H1 (cell line): Measurements from ENCODE around the gene MRPL43. TPM values are rescaled to one million over a fixed set of nuclear protein-coding genes. Genes with fewer than 3 reads are reported as not detected.

Source experiments
- CBX5 ChIP-seq: fragments of 300-800, 300-1000 bp; sonication (generic); IDR thresholded peaks from 2 replicates; pipeline ENCODE4 v1.7.1; 2016; ENCODE audit warnings: antibody characterized with exemption, low read length, low read depth
- CEBPB ChIP-seq: IDR thresholded peaks from 2 replicates; pipeline ENCODE4 v1.6.1; 2012; ENCODE audit warnings: low read depth, low read length
- EP300 ChIP-seq, 2 experiments: IDR thresholded peaks; 1 replicate in 1 of 2; 2 replicates in 1 of 2; pipeline ENCODE4 v1.6.1; 2011 to 2012; ENCODE audit warnings: low read depth in 2 of 2, low read length in 2 of 2, mild to moderate bottlenecking in 2 of 2, borderline replicate concordance in 1 of 2, inconsistent platforms in 1 of 2, moderate library complexity in 1 of 2
- KDM1A ChIP-seq: fragments of 200-600, 300-600 bp; sonication (generic); IDR thresholded peaks from 2 replicates; pipeline ENCODE4 v1.7.1; 2016; ENCODE audit warnings: mild to moderate bottlenecking, low read length, borderline replicate concordance
- NANOG ChIP-seq: IDR thresholded peaks from 2 replicates; pipeline ENCODE4 v1.6.1; 2011; ENCODE audit warnings: low read length, low read depth, mild to moderate bottlenecking, inconsistent platforms; ENCODE audit not compliant: insufficient read depth, poor library complexity, severe bottlenecking
- SP1 ChIP-seq: IDR thresholded peaks from 2 replicates; pipeline ENCODE4 v1.6.1; 2011; ENCODE audit warnings: low read depth, low read length
- SUZ12 ChIP-seq: fragments of 200-600 bp; sonication (generic); IDR thresholded peaks from 2 replicates; pipeline ENCODE4 v1.6.1; 2012; ENCODE audit warnings: mild to moderate bottlenecking, inconsistent platforms, low read length, moderate library complexity, mixed read lengths
- polyA plus RNA-seq, 7 experiments: library from polyadenylated mRNA; depleted of rRNA in 3 of 7; stranded (reverse) in 5 of 7; unstranded in 2 of 7; fragments of >200 nt in 5 of 7; fragments of 200-250 nt in 2 of 7; gene quantifications; 1 replicate in 5 of 7; 2 replicates in 1 of 7; 4 replicates in 1 of 7; pipeline versions ENCODE4 v1.2.1 to v1.2.3, GENCODE V29; 2011 to 2013; ENCODE audit warnings: missing spikeins in 2 of 7, mixed read lengths in 2 of 7
- total RNA-seq: library from RNA; stranded (reverse); fragmentation: NEBNext Ultra II Directional; extraction: Animal tissue kit (Norgen Biotek cat#: 25700); gene quantifications from 2 replicates; pipeline ENCODE4 v1.2.1, GENCODE V29; 2021

Gene MRPL43
- total and polyA plus RNA-seq, 2 of the 8 experiments (the other 6 are each of a cell fraction or from before 2014, with no cell fraction given), result 74.1 to 149 TPM

DNA sequence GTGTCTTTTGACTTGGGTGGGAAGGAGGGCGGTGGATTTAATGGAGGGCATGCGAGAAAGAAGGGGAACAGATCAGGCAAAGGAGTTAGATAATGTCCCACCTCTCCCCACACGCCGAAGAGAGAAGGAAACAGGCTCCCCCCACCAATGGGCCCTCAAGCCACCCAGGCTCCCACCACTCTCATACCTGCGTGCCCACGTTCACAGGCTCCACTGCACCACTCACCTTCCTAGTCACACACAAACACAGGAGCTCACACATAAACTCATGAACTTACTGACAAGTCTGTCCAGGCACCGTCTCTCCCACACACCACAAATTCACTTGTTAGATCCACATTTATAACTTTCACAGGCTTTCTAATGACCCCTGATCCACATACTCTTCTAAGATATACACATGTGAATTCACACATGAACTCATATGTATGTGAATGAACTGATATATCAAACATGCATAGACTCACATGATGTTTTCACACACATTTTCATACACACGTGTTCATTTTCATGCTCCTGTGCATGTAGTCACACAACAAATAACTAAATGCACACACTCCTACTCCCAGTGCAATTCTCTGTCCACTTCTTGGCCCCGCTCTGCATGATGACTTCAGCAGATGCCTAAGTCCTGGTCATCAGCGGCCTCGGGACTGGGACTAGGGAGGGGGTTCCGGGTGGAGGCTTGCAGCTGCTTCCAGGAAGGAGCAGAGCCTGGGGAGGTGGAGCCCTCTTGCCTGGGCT lies 13.8 kb upstream of the MRPL43 start (continued):
- no peak for TF ChIP-seq CBX5
- no peak for TF ChIP-seq CEBPB
- TF ChIP-seq KDM1A, result no peak
- TF ChIP-seq NANOG, result no peak
- no peak for TF ChIP-seq EP300 (IDR thresholded peaks at IDR 0.05; ENCODE audit: borderline replicate concordance in 1 of 2, low read depth in 2 of 2, low read length in 2 of 2)
- no peak for TF ChIP-seq SP1
- no peak for TF ChIP-seq SUZ12
